GM21447 (cell line): ENCODE measurements around the gene TEF.
"Not testable (repeated sequence)": the region's sequence is repeated elsewhere in the genome, so short reads cannot be mapped to it uniquely, and the experiment has no call there.

Source experiments
- ATAC-seq: cut with Tn5 transposase; IDR thresholded peaks from one replicate; pipeline ENCODE4 v1.9.1; 2021; ENCODE audit not compliant: unreplicated experiment

TEF gene

GRCh38 chr22:41380993-41381328 lies 781 bp upstream of the TEF start:
- peak; percentile 18 for ATAC-seq

DNA sequence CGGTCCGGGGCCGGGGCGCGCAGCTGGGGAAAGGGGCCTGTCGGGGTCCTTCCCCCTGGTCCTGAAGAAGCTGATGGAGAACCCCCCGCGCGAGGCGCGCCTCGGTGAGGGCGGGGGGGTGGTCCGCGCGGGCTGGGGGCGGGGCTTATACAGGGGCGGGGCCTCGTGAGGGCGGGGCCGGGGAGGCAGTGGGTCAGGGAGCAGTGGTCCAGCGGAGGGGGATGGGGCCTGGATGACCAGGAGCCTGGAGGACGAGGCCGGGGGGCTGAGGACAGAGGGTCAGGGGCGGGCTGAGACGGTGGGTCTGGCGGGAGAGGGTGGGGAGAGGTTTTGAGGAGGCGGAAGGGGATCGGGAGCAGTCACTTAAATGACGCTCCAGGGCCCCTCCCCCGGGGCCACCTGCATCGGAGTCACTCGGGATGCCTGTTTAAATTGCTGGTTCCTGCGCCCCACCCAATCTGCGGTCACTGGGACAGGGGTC lies 396 bp downstream of the TEF start:
- peak; percentile 35 for ATAC-seq

DNA sequence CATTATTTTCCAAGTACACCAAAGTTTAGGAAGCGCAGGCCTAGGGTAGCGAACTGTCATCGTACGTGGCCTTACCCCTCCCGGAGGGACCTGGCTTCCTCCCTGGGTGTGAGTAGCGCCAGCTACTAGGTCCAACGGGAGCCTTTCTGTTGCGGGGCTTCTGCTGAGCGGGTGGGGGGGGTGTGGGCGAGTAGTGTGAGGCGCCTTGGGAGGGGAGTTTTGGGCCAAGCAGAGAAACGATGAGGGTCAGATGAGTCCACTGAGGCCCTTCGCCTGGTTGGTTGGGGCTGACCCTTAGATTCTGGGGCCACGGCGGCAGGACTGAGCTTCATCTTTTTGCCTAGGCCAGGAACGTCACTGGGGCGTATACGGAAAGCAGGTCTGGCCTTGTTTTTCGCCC lies 868 bp downstream of the TEF start:
- no peak for ATAC-seq

- no peak for ATAC-seq
Observed at GRCh38 chr22:41383085-41383484, 1.3 kb downstream of the TEF start.

DNA sequence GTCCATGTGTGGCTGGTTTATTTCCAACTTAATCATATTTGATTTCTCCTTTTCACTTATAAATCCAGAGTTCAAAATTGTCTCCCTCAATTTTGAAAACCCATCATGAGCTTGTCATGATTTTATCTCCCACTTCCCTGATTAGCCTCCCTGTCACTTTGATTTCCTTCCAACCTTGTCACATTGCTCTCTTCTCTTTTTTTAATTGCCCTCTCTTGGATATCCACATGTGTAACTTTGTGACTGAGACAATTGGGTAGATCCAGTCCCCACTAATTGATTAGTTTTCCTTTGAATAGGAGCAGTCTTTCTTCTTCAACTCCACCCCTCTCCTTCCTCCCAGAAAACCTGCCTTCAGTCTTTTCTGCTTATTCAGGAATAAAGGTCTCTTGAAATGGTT lies 2.4 kb downstream of the TEF start:
- ATAC-seq: no peak

GRCh38 chr22:41387341-41387740 lies 5.6 kb downstream of the TEF start:
- no peak for ATAC-seq

DNA sequence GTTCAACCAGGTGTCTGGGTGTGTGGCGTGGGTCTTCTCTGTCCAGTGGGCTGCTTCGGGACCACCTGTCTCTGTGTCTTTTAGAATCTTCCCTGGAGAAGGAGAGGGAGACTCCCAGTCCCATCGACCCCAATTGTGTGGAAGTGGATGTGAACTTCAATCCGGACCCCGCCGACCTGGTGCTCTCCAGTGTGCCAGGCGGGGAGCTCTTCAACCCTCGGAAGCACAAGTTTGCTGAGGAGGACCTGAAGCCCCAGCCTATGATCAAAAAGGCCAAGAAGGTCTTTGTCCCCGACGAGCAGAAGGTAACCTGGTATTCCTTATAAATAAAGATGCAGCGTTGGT lies 12.2 kb downstream of the TEF start:
- no peak for ATAC-seq

GRCh38 chr22:41395531-41396240 lies 13.9 kb downstream of the TEF start:
- ATAC-seq: no peak

GRCh38 chr22:41397143-41397811 lies 15.5 kb downstream of the TEF start:
- ATAC-seq: no peak

DNA sequence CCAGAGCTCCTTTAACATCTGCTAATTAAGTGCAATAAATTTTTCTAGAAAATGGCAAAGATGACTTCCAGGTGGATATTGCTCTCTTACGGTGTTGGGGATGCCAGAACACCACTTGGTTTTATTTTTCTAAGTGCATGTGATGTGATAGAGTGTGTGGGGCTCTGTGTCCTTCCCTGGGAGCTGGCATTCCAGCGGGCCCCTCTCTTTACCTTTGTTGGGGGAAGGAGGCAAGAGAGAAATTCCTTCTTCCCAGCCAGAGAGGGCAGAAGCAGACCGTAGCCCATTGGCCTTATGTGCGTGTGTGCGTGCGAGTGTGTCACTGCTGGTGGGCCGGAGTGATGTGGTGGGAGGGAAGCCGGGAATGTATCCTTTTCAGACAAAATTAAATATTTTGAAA lies 17.2 kb downstream of the TEF start:
- no peak for ATAC-seq

DNA sequence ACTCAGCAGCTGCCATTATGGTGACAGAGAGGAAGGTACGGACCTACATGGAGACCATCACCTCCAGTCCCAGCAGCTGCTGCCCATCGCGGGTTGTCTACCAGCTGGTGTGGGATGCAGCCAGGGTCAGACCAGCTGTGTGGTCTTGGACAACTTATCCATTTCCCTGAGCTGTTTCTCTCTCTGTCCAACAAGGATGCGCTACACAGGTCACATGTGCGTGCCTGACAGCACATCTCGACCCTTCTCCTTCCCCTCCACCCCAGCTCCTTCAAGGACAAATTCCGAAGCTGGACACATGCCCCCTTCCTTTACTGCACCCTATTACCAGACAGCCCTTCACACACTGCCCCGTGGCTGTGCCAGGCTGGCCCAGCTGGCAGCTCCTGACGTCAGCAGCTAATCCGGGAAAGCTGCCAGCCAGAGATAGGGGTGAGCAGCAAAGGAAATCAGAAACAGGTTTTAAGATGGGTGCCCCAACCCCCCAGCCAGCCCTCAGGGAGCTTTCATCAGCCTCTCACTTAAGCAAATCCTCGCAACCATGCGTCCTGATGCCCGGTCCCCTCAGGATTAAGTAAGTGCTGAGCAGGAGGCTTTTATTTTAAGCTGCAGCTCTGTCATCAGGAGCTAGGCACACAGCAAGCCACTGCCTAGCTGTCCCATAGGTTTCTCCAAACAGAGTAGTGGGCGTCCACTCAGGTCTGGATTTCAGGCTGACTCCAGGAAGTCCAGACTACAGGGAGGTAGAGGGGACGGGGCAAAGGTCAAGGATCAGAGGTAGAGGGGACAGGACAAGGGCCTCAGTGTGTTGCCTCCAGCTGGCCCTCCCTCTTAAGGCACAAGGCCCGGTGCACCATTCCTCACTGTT lies 20.3 kb downstream of the TEF start:
- no peak for ATAC-seq

DNA sequence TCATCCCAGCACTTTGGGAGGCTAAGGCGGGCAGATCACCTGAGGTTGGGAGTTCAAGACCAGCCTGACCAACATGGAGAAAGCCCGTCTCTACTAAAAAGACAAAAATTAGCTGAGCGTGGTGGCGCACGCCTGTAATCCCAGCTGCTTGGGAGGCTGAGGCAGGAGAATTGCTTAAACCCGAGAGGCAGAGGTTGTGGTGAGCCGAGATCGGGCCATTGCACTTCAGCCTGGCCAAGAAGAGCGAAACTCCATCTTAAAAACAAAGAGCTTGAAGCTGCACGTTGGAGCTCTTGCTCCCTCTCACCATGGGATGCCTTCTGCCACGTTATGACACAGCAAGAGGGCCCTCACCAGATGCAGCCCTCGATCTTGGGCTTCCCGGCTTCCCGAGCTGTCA lies 21.1 kb downstream of the TEF start:
- ATAC-seq: not testable (repeated sequence)

DNA sequence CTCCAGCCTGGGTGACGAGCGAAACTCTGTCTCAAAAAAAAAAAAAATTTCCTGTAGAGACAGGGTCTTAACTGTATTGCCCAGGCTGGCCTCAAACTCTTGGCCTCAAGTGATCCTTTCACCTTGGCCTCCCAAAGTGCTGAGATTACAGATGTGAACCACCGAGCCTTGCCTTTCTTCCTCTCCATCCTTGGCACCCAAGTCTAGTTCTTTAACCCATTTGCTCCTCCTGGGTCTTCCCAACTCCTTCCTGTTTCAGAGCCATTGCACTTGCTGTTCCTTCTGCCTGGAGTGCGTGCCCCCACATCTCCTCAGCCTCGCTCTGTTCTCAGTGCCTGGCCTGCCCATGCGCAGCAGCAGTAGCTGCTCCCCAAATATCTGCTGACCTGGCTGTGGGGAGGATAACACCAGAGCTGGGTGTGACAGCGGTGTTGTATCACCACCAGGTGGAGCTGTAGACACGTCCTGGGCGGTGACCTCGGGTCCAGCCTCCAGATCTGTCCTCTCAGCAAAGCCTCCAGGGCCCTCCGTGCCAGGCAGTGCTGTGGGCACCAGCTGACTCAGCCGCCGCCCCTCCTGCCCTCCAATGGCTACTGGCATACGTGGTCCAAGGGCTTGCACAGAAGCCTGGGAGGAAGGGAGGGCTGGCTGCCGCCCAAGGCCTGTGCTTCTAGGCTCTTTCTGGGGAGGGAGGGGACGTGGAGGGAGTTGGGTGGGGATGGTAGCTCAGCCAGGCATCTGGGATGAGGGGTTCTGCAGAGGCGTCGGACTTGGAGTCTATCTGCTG lies 22.0 kb downstream of the TEF start:
- peak; percentile 67 for ATAC-seq

GRCh38 chr22:41405588-41405987 lies 23.8 kb downstream of the TEF start:
- no peak for ATAC-seq

DNA sequence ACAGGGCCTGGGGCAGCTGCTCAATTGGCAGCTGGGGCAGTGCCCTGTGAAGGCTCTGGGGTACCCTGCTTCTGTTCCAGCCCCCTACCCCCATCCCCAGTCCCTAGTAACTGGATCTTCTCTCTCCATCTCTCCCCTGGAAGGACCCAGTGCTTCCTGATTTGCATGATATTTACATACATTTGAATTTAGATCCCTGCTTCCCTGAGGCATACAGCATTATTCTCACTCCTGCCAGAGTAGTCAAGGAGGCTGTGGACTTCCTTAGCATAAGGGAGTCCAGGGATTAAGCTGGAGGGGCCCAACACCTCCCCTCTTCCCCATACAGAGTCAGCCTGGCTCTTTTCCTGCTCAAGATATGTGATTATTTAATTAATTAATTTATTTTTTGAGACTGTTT lies 24.7 kb downstream of the TEF start:
- no peak for ATAC-seq

- ATAC-seq: no peak
Observed at GRCh38 chr22:41407433-41407832, 25.7 kb downstream of the TEF start.

GRCh38 chr22:41408665-41409064 lies 26.9 kb downstream of the TEF start:
- no peak for ATAC-seq

DNA sequence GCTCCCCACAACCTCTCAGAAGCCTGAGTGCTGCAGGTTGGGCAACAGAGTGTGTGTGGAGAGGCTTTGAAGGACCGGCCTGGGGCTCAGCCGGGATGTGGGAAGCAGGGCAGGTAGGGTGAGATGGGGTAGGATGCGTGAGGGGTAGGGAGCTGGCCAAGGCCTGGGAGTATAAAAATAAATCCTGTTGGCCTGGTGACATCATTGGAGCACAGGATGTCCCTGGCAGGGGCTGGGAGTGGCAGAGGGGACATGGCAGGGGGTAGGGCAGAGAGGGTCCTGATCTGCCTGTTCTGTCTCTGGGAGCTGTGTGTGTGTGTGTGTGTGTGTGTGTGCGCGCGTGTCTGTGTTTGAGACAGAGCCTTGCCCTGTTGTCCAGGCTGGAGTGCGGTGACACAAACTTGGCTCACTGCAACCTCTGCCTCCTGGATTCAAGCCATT lies 28.6 kb downstream of the TEF start:
- no peak for ATAC-seq

GRCh38 chr22:41411021-41411851 lies 29.5 kb downstream of the TEF start:
- ATAC-seq: no peak

DNA sequence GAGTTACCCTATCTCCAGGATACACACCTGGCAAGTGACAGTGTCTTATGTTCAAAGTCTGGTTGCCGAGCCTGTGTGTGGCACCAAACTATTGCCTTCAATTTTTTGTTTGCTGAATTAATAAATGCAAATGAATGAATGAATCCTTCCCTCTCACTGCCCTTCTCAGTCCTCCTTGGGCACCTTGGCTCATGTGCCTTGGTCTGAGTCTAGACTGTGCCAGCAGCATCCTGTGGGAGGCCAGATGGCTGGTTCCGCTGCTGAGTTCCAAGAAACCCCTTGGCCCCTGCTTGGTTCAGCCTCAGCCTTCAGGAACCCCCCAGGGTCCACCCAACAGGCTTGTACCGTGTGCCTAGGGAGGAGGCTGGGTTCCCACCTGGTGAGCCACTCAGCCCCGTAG lies 33.8 kb downstream of the TEF start:
- no peak for ATAC-seq
